K562 (cell line): ENCODE data around the gene LRRC4C. TPM values are rescaled to one million over a fixed set of nuclear protein-coding genes. Genes with fewer than 3 reads are reported as not detected.

Experiments used
- ATAC-seq: fragments of 200-7000 bp; cut with Tn5 transposase; 3 replicates; pipeline ENCODE4 v1.9.1; 2020; ENCODE audit warnings: moderate library complexity
- BruUV-seq: library from RNA; stranded (reverse); fragments of 400-500 nt; replicated peaks from 2 replicates; lab custom pipeline; 2021; lab: Mats Ljungman, UMichigan
- CTCF ChIA-PET: fragments of 300-600 bp; formaldehyde crosslinking; extraction: SDS; loops from one replicate; lab custom pipeline; 2021; ENCODE audit warnings: low intra/inter-chr PET ratio; lab: Yijun Ruan, JAX
- POLR2A ChIA-PET: fragments of 300-600, 350-650 bp; sonication (Branson Sonifier 250); formaldehyde crosslinking; extraction: SDS; loops from one replicate; lab custom pipeline; 2021; ENCODE audit warnings: antibody characterized with exemption, inconsistent platforms; lab: Yijun Ruan, JAX
- DNase-seq, 4 experiments: peaks; one replicate each; pipeline versions ENCODE4 v3.0.0 to v3.0.0-alpha.2; 2011 to 2018; ENCODE audit warnings: low spot score in 3 of 4, mixed read lengths in 3 of 4; ENCODE audit errors: extremely low read depth in 1 of 4
- FAIRE-seq: peaks from 2 replicates; lab custom pipeline; 2011; peaks lifted over from hg19 to GRCh38; lab: Jason Lieb, UNC
- H2AFZ ChIP-seq: 2 replicates; pipeline ENCODE4 v1.6.0; 2011; ENCODE audit warnings: low read depth, low read length, control low read depth, inconsistent platforms
- H3K27ac ChIP-seq: fragments of 200-600 bp; 3 replicates; pipeline ENCODE4 v1.8.0; 2011; ENCODE audit warnings: low read depth, mild to moderate bottlenecking, control low read depth, inconsistent platforms, low read length, moderate library complexity, mixed read lengths; ENCODE audit errors: extremely low read depth
- H3K27me3 ChIP-seq, 2 experiments: fragments of 300-600 bp in 1 of 2; 2 replicates in 1 of 2; 3 replicates in 1 of 2; pipeline versions ENCODE4 v1.6.0 to v1.8.0; 2011; ENCODE audit warnings: inconsistent platforms in 2 of 2, low read length in 2 of 2, mild to moderate bottlenecking in 1 of 2, mixed read lengths in 1 of 2, moderate library complexity in 1 of 2; ENCODE audit not compliant: control insufficient read depth in 2 of 2, insufficient read depth in 2 of 2
- H3K36me3 ChIP-seq: fragments of 300-600 bp; 3 replicates; pipeline ENCODE4 v1.8.0; 2011; ENCODE audit warnings: mild to moderate bottlenecking, low read length, inconsistent platforms; ENCODE audit not compliant: control insufficient read depth, insufficient read depth
- H3K4me1 ChIP-seq, 2 experiments: fragments of 200-600 bp in 1 of 2; replicated peaks in 1 of 2; 2 replicates in 1 of 2; 3 replicates in 1 of 2; pipeline versions ENCODE4 v1.5.1 to v1.8.0; 2011; ENCODE audit warnings: inconsistent platforms in 2 of 2, low read length in 2 of 2, mild to moderate bottlenecking in 1 of 2, mixed read lengths in 1 of 2, moderate library complexity in 1 of 2; ENCODE audit not compliant: control insufficient read depth in 2 of 2, insufficient read depth in 2 of 2
- H3K4me2 ChIP-seq: 2 replicates; pipeline ENCODE4 v1.6.1; 2011; ENCODE audit warnings: low read length, control low read depth, inconsistent platforms, mixed read lengths; ENCODE audit not compliant: insufficient read depth
- H3K4me3 ChIP-seq: fragments of 200-600 bp; sonication (generic), shearing (Covaris generic); 2 replicates; pipeline ENCODE4 v1.5.1; 2016; ENCODE audit warnings: control low read depth, inconsistent platforms
- H3K79me2 ChIP-seq: fragments of 200-600 bp; 3 replicates; pipeline ENCODE4 v1.8.0; 2011; ENCODE audit warnings: low read length, inconsistent platforms; ENCODE audit not compliant: control insufficient read depth, insufficient read depth
- H3K9ac ChIP-seq, 2 experiments: 2 replicates each; pipeline versions ENCODE4 v1.6.0 to v1.6.1; 2011; ENCODE audit warnings: low read depth in 2 of 2, low read length in 2 of 2, control low read depth in 1 of 2, inconsistent platforms in 1 of 2, mild to moderate bottlenecking in 1 of 2, mixed read lengths in 1 of 2; ENCODE audit not compliant: insufficient read depth in 1 of 2
- H3K9me1 ChIP-seq: one replicate; pipeline ENCODE4 v1.6.0; 2011; ENCODE audit warnings: inconsistent platforms, mild to moderate bottlenecking, low read length, moderate library complexity; ENCODE audit not compliant: control insufficient read depth, insufficient read depth
- H3K9me3 ChIP-seq: replicated peaks from 2 replicates; pipeline ENCODE4 v1.5.1; 2011; ENCODE audit warnings: low read depth, low read length, inconsistent platforms; ENCODE audit not compliant: control insufficient read depth, insufficient read depth
- H4K20me1 ChIP-seq: replicated peaks from 2 replicates; pipeline ENCODE4 v1.6.1; 2011; ENCODE audit warnings: low read length, inconsistent platforms, mixed read lengths; ENCODE audit not compliant: control insufficient read depth, insufficient read depth
- CEBPG ChIP-seq, 3 experiments: fragments of 200-800 bp in 1 of 3; sonication (Bioruptor generic) in 1 of 3; sonication (generic) in 1 of 3; formaldehyde crosslinking in 1 of 3; IDR thresholded peaks in 2 of 3; conservative IDR thresholded peaks in 1 of 3; 2 replicates each; pipeline versions ENCODE4 v1.6.1 to v1.8.0; 2016 to 2022; ENCODE audit warnings: missing compliant biosample characterization in 2 of 3, missing genetic modification characterization in 2 of 3, mild to moderate bottlenecking in 1 of 3, missing genetic modification reagents in 1 of 3
- CEBPZ ChIP-seq: fragments of 150-350 bp; IDR thresholded peaks from 2 replicates; pipeline ENCODE4 v1.6.1; 2014; ENCODE audit warnings: low read depth, mild to moderate bottlenecking, low read length, borderline replicate concordance
- EGR1 ChIP-seq: fragments of 450-650 bp; conservative IDR thresholded peaks from 2 replicates; pipeline ENCODE4 v1.6.1; 2017; ENCODE audit warnings: mild to moderate bottlenecking
- HES1 ChIP-seq: fragments of 450-650 bp; IDR thresholded peaks from 2 replicates; pipeline ENCODE4 v1.6.1; 2016; ENCODE audit warnings: low read depth, mild to moderate bottlenecking, moderate library complexity
- HSF4 ChIP-seq: fragments of 250-450 bp; sonication (Bioruptor Pico); IDR thresholded peaks from 2 replicates; pipeline ENCODE4 v2.1.2; 2022; ENCODE audit warnings: mild to moderate bottlenecking, moderate library complexity, borderline replicate concordance
- MTF1 ChIP-seq: fragments of 250-450 bp; sonication (Bioruptor Pico); IDR thresholded peaks from 2 replicates; pipeline ENCODE4 v1.9.0; 2021; ENCODE audit warnings: moderate library complexity, mild to moderate bottlenecking, inconsistent platforms, borderline replicate concordance
- NR2C2 ChIP-seq, 2 experiments: fragments of 200-800 bp in 1 of 2; sonication (Bioruptor generic) in 1 of 2; sonication (generic) in 1 of 2; formaldehyde crosslinking in 1 of 2; IDR thresholded peaks; 2 replicates each; pipeline versions ENCODE4 v1.6.1 to v1.8.0; 2016 to 2022; ENCODE audit warnings: mild to moderate bottlenecking in 1 of 2, missing compliant biosample characterization in 1 of 2, missing genetic modification characterization in 1 of 2, missing genetic modification reagents in 1 of 2
- SIX5 ChIP-seq, 2 experiments: IDR thresholded peaks; 2 replicates each; pipeline ENCODE4 v1.6.1; 2011; ENCODE audit warnings: low read length in 2 of 2, borderline replicate concordance in 1 of 2, low read depth in 1 of 2, mild to moderate bottlenecking in 1 of 2, moderate library complexity in 1 of 2; ENCODE audit not compliant: insufficient read depth in 1 of 2
- STAT5B ChIP-seq: fragments of 250-450 bp; sonication (Bioruptor Pico); IDR thresholded peaks from 2 replicates; pipeline ENCODE4 v1.8.0; 2021; ENCODE audit warnings: mild to moderate bottlenecking, inconsistent platforms
- ZKSCAN8 ChIP-seq: fragments of 200-800 bp; sonication (Bioruptor generic); IDR thresholded peaks from 2 replicates; pipeline ENCODE4 v1.6.1; 2016; ENCODE audit warnings: missing genetic modification characterization, missing compliant biosample characterization
- ZNF121 ChIP-seq: sonication (generic); formaldehyde crosslinking; conservative IDR thresholded peaks from 2 replicates; pipeline ENCODE4 v1.8.0; 2022; ENCODE audit warnings: missing genetic modification reagents
- ZNF212 ChIP-seq: fragments of 450-650 bp; formaldehyde crosslinking; IDR thresholded peaks from 2 replicates; pipeline ENCODE4 v1.4.0; 2020; ENCODE audit warnings: mild to moderate bottlenecking
- ZNF263 ChIP-seq: sonication (generic); formaldehyde crosslinking; IDR thresholded peaks from 2 replicates; pipeline ENCODE4 v1.8.0; 2022; ENCODE audit warnings: mild to moderate bottlenecking, missing genetic modification reagents, borderline replicate concordance
- WGBS: fragments of 100-300 bp; shearing (Covaris generic); methylation state at CpG from one replicate; pipeline ENCODE4 v1.1.6; 2016; ENCODE audit warnings: low coverage, mixed read lengths; ENCODE audit not compliant: insufficient coverage; ENCODE audit errors: missing lambda C conversion rate; 5-methylcytosine and 5-hydroxymethylcytosine counted together
- in situ Hi-C: fragments of 300-500 bp; cut with MboI; formaldehyde crosslinking; loops from 4 replicates; pipeline ENCODE4 v1.15.0; 2018; ENCODE audit warnings: inconsistent platforms, mixed read lengths
- intact Hi-C: fragments of 100-400 bp; cut with micrococcal nuclease; formaldehyde crosslinking; loops from 2 replicates; pipeline ENCODE4 v1.14.2; 2022
- polyA plus RNA-seq, 8 experiments: library from polyadenylated mRNA; depleted of rRNA in 4 of 8; stranded (reverse) in 5 of 8; unstranded in 3 of 8; fragments of >200 nt; fragmentation: Nextera tagmentation in 2 of 8; fragmentation: Illumina TruSeq in 1 of 8; extraction: Ambion mirVana in 2 of 8; extraction: Trizol in 1 of 8; gene quantifications; 2 replicates each; pipeline versions ENCODE4 v1.2.1 to v1.2.3, GENCODE V29; 2011 to 2014; ENCODE audit warnings: inconsistent platforms in 1 of 8, missing spikeins in 1 of 8
- total RNA-seq, 7 experiments: library from RNA; depleted of rRNA in 6 of 7; stranded (reverse); fragments of >200 nt in 6 of 7; fragmentation: Illumina TruSeq in 2 of 7; extraction: Trizol in 2 of 7; gene quantifications; 2 replicates each; pipeline versions ENCODE4 v1.2.1 to v1.2.3, GENCODE V29; 2011 to 2021; ENCODE audit warnings: low replicate concordance in 1 of 7
- TF ChIP-seq, protein P1 (sequence below), 2 experiments: IDR thresholded peaks; 2 replicates each; pipeline ENCODE4 v1.6.1; 2011; ENCODE audit warnings: borderline replicate concordance in 1 of 2, control low read depth in 1 of 2, low read depth in 1 of 2, low read length in 1 of 2, mild to moderate bottlenecking in 1 of 2, mixed read lengths in 1 of 2, moderate library complexity in 1 of 2; ENCODE audit not compliant: insufficient read depth in 1 of 2, insufficient read length in 1 of 2, poor library complexity in 1 of 2, severe bottlenecking in 1 of 2; ENCODE audit errors: extremely low read depth in 1 of 2
- TF ChIP-seq, protein P2 (sequence below): conservative IDR thresholded peaks from 2 replicates; pipeline ENCODE4 v1.6.1; 2011; ENCODE audit warnings: low read depth, mild to moderate bottlenecking, low read length; ENCODE audit not compliant: control insufficient read depth

The LRRC4C gene
- total and polyA plus RNA-seq, 9 of the 15 experiments (the other 6 are each of a cell fraction or from before 2014, with no cell fraction given), result not detected

- no peaks in the 10 kb centered on the region for H3K4me1 ChIP-seq
- WGBS, result 0% methylated on average over 7 of the region's 7 CpGs
- no peaks in the 10 kb centered on the region for H3K9me3 ChIP-seq
- no peak overlapping the region for H3K9ac ChIP-seq
- intact Hi-C loops, result no loop called here
- ATAC-seq (no peak), FAIRE-seq (no peak), DNase-seq (no peak)
- ChIA-PET CTCF (no interaction called here), POLR2A (no interaction called here)
- no peaks in the 10 kb centered on the region for H3K79me2 ChIP-seq
- BruUV-seq, result no TSS peak
- H3K27me3 ChIP-seq, result no peaks in the 10 kb centered on the region
- H3K36me3 ChIP-seq, result no peaks in the 10 kb centered on the region
- in situ Hi-C loops, result no loop called here
- no peak overlapping the region for H3K4me2 ChIP-seq
- H3K4me3 ChIP-seq, result no peak overlapping the region
- H3K9me1 ChIP-seq, result no peaks in the 10 kb centered on the region
- no peak overlapping the region for H3K27ac ChIP-seq
- H2AFZ ChIP-seq, result no peak overlapping the region
- no peaks in the 10 kb centered on the region for H4K20me1 ChIP-seq
- no peak for TF ChIP-seq SIX5 (IDR thresholded peaks at IDR 0.05; ENCODE audit: borderline replicate concordance in 1 of 2, insufficient read depth in 1 of 2, low read depth in 1 of 2, low read length in 2 of 2)
- TF ChIP-seq NR2C2 (CRISPR knock-in tag; IDR thresholded peaks at IDR 0.05), result no peak
- no peak for TF ChIP-seq NR2C2 (tag; IDR thresholded peaks at IDR 0.05)
- no peak for TF ChIP-seq CEBPG (CRISPR knock-in tag; IDR thresholded peaks at IDR 0.05)
- TF ChIP-seq CEBPG (tag; conservative IDR thresholded peaks at IDR 0.05 in 1 of 2, IDR thresholded peaks at IDR 0.05 in 1 of 2), result no peak
- TF ChIP-seq, protein P1, sequence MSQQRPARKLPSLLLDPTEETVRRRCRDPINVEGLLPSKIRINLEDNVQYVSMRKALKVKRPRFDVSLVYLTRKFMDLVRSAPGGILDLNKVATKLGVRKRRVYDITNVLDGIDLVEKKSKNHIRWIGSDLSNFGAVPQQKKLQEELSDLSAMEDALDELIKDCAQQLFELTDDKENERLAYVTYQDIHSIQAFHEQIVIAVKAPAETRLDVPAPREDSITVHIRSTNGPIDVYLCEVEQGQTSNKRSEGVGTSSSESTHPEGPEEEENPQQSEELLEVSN (IDR thresholded peaks at IDR 0.05; ENCODE audit: borderline replicate concordance in 1 of 2, extremely low read depth in 1 of 2, insufficient read depth in 1 of 2, insufficient read length in 1 of 2, low read depth in 1 of 2, low read length in 1 of 2, poor library complexity in 1 of 2, severe bottlenecking in 1 of 2), result no peak
- no peak for TF ChIP-seq HES1
- no peak for TF ChIP-seq MTF1 (CRISPR knock-in tag)
- no peak for TF ChIP-seq EGR1
- no peak for TF ChIP-seq STAT5B (CRISPR knock-in tag)
- no peak for TF ChIP-seq ZNF212
- no peak for TF ChIP-seq ZKSCAN8
- no peak for TF ChIP-seq CEBPZ
- no peak for TF ChIP-seq ZNF263
- TF ChIP-seq ZNF121 (CRISPR knock-in tag), result no peak
- TF ChIP-seq, protein P2, sequence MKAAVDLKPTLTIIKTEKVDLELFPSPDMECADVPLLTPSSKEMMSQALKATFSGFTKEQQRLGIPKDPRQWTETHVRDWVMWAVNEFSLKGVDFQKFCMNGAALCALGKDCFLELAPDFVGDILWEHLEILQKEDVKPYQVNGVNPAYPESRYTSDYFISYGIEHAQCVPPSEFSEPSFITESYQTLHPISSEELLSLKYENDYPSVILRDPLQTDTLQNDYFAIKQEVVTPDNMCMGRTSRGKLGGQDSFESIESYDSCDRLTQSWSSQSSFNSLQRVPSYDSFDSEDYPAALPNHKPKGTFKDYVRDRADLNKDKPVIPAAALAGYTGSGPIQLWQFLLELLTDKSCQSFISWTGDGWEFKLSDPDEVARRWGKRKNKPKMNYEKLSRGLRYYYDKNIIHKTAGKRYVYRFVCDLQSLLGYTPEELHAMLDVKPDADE, result no peak
- no peak for TF ChIP-seq HSF4 (CRISPR knock-in tag)
Measured at GRCh38 chr11:40877256-40877655, 582.2 kb downstream of the LRRC4C start.
